Measurements from ENCODE around the gene NFIA.

Gene NFIA

DNA sequence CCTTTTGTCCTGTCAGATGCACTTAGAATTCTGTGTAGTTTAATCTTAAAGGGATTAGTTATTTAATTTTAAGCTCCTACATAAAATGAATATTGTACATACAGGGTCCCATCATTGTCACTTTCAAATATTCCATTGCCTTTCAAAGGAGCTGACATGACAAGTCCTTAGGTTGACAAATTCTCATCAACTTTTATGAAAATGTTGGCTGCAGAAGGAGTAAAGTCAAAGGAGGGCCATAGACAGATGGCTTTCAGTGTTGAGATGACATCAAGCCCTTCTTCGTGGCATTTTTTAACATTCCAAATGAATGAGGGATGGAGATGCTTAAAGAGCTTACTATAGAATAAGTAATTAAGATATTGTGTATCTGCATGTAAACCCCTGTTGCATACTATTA lies 15.4 kb downstream of the NFIA start:
- no peak for TF ChIP-seq TEAD4 (IDR thresholded peaks at IDR 0.05)
- TF ChIP-seq, protein P1, sequence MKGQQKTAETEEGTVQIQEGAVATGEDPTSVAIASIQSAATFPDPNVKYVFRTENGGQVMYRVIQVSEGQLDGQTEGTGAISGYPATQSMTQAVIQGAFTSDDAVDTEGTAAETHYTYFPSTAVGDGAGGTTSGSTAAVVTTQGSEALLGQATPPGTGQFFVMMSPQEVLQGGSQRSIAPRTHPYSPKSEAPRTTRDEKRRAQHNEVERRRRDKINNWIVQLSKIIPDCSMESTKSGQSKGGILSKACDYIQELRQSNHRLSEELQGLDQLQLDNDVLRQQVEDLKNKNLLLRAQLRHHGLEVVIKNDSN (IDR thresholded peaks at IDR 0.05), result no peak
- no peak for TF ChIP-seq YY1 (IDR thresholded peaks at IDR 0.05; ENCODE audit: low read depth)
- TF ChIP-seq CREB1 (IDR thresholded peaks at IDR 0.05; ENCODE audit: low read depth), result no peak
- TF ChIP-seq ZBTB7A (IDR thresholded peaks at IDR 0.05; ENCODE audit: low read depth), result no peak

DNA sequence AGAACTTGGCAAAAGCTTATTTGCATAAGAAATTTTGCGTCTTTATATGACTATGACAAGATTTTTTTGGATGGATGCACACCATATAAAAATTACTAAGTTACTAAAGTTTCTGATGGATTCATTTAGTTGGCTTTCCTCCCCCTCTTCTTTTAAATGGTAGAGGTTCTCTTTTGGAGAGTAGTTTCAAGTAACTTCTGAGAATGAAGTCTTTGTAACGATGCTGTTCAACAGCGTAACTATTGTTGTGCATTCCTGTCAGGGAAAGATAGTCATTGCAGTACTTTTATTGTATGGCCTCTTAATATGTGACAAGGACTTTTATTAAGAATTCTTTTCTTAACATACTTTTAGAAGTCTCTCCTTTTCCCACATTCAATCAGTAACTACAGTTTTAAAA lies 16.0 kb downstream of the NFIA start:
- TF ChIP-seq, protein P2, sequence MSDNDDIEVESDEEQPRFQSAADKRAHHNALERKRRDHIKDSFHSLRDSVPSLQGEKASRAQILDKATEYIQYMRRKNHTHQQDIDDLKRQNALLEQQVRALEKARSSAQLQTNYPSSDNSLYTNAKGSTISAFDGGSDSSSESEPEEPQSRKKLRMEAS (IDR thresholded peaks at IDR 0.05), result no peak
- TF ChIP-seq YY1 (IDR thresholded peaks at IDR 0.05; ENCODE audit: low read depth), result no peak
- TF ChIP-seq ZBTB7A (IDR thresholded peaks at IDR 0.05; ENCODE audit: low read depth), result no peak
- no peak for TF ChIP-seq CREB1 (IDR thresholded peaks at IDR 0.05; ENCODE audit: low read depth)
- TF ChIP-seq FOXM1 (IDR thresholded peaks at IDR 0.05; ENCODE audit: borderline replicate concordance, low read depth), result no peak
- TF ChIP-seq TAF1 (IDR thresholded peaks at IDR 0.05; ENCODE audit: low read depth), result no peak
- no peak for TF ChIP-seq EGR1 (IDR thresholded peaks at IDR 0.05)
- no peak for TF ChIP-seq EP300 (IDR thresholded peaks at IDR 0.05; ENCODE audit: borderline replicate concordance)
- no peak for TF ChIP-seq TEAD4 (IDR thresholded peaks at IDR 0.05)
- no peak for TF ChIP-seq RAD21 (IDR thresholded peaks at IDR 0.05; ENCODE audit: low read depth)
- no peak for TF ChIP-seq TCF12 (IDR thresholded peaks at IDR 0.05; ENCODE audit: low read depth)
- no peak for TF ChIP-seq CEBPB (IDR thresholded peaks at IDR 0.05)

DNA sequence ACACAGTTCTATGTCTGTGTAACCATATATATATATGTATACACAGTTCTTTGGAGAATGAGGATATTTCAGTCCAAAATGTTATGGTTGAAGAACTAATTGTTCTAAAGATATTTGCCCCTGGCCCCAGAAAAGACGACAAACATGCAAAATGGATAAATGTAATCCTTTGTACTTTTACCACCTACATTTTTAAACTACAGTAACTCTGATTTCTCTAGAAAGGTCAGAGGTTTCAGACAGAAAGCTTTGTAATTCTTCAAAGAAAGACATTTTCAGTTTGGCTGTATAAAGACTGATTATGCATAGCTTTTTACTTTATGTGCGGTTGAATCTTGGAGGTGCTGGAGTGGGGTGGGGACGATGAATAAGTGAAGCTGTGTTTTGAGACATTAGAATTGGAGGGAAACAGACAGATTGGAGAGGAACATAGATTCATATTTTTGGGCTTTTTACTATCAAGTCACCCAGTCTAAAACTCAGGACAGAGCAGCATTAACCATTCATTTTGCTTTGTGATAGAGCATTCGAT lies 16.6 kb downstream of the NFIA start:
- no peak for TF ChIP-seq CEBPB (IDR thresholded peaks at IDR 0.05)
- no peak for TF ChIP-seq ZBTB7A (IDR thresholded peaks at IDR 0.05; ENCODE audit: low read depth)
- TF ChIP-seq, protein P1 (IDR thresholded peaks at IDR 0.05), result no peak
- no peak for TF ChIP-seq FOXM1 (IDR thresholded peaks at IDR 0.05; ENCODE audit: borderline replicate concordance, low read depth)
- TF ChIP-seq RAD21 (IDR thresholded peaks at IDR 0.05; ENCODE audit: low read depth), result no peak
- TF ChIP-seq EGR1 (IDR thresholded peaks at IDR 0.05), result no peak
- TF ChIP-seq TEAD4 (IDR thresholded peaks at IDR 0.05), result no peak
- TF ChIP-seq YY1 (IDR thresholded peaks at IDR 0.05; ENCODE audit: low read depth), result no peak
- TF ChIP-seq NFIC (IDR thresholded peaks at IDR 0.05), result no peak
- TF ChIP-seq, protein P2 (IDR thresholded peaks at IDR 0.05), result no peak
- TF ChIP-seq EP300 (IDR thresholded peaks at IDR 0.05; ENCODE audit: borderline replicate concordance), result no peak
- TF ChIP-seq, protein P3, sequence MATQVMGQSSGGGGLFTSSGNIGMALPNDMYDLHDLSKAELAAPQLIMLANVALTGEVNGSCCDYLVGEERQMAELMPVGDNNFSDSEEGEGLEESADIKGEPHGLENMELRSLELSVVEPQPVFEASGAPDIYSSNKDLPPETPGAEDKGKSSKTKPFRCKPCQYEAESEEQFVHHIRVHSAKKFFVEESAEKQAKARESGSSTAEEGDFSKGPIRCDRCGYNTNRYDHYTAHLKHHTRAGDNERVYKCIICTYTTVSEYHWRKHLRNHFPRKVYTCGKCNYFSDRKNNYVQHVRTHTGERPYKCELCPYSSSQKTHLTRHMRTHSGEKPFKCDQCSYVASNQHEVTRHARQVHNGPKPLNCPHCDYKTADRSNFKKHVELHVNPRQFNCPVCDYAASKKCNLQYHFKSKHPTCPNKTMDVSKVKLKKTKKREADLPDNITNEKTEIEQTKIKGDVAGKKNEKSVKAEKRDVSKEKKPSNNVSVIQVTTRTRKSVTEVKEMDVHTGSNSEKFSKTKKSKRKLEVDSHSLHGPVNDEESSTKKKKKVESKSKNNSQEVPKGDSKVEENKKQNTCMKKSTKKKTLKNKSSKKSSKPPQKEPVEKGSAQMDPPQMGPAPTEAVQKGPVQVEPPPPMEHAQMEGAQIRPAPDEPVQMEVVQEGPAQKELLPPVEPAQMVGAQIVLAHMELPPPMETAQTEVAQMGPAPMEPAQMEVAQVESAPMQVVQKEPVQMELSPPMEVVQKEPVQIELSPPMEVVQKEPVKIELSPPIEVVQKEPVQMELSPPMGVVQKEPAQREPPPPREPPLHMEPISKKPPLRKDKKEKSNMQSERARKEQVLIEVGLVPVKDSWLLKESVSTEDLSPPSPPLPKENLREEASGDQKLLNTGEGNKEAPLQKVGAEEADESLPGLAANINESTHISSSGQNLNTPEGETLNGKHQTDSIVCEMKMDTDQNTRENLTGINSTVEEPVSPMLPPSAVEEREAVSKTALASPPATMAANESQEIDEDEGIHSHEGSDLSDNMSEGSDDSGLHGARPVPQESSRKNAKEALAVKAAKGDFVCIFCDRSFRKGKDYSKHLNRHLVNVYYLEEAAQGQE (IDR thresholded peaks at IDR 0.05; ENCODE audit: low read depth), result no peak
- TF ChIP-seq CREB1 (IDR thresholded peaks at IDR 0.05; ENCODE audit: low read depth), result no peak

DNA sequence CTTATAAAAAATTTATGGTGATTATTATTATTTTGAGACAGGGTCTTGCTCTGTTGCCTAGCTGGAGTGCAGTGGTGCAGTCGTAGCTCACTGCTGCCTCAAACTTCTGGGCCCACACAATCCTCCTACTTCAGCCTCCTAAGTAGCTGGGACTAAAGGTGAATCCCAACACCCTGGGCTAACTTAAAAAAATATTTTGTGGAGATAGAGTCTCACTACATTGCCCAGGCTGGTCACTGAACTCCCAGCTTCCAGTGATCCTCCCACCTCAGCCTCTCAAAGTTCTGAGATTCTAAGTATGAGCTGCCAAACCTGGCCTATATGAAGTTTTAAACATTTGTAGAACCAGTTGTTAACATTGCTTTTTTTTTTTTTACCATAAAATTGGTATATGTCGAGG lies 18.2 kb downstream of the NFIA start:
- no peak for TF ChIP-seq TCF12 (IDR thresholded peaks at IDR 0.05; ENCODE audit: low read depth)
- TF ChIP-seq EGR1 (IDR thresholded peaks at IDR 0.05), result no peak
- TF ChIP-seq TEAD4 (IDR thresholded peaks at IDR 0.05), result no peak
- no peak for TF ChIP-seq ZBTB7A (IDR thresholded peaks at IDR 0.05; ENCODE audit: low read depth)
- no peak for TF ChIP-seq CREB1 (IDR thresholded peaks at IDR 0.05; ENCODE audit: low read depth)
- no peak for TF ChIP-seq EP300 (IDR thresholded peaks at IDR 0.05; ENCODE audit: borderline replicate concordance)
- TF ChIP-seq FOXM1 (IDR thresholded peaks at IDR 0.05; ENCODE audit: borderline replicate concordance, low read depth), result no peak
- no peak for TF ChIP-seq CEBPB (IDR thresholded peaks at IDR 0.05)
- TF ChIP-seq TAF1 (IDR thresholded peaks at IDR 0.05; ENCODE audit: low read depth), result no peak
- no peak for TF ChIP-seq RAD21 (IDR thresholded peaks at IDR 0.05; ENCODE audit: low read depth)
- no peak for TF ChIP-seq NFIC (IDR thresholded peaks at IDR 0.05)
- TF ChIP-seq, protein P1 (IDR thresholded peaks at IDR 0.05), result no peak
- TF ChIP-seq YY1 (IDR thresholded peaks at IDR 0.05; ENCODE audit: low read depth), result no peak
- TF ChIP-seq, protein P2 (IDR thresholded peaks at IDR 0.05), result no peak
- TF ChIP-seq, protein P3 (IDR thresholded peaks at IDR 0.05; ENCODE audit: low read depth), result no peak

DNA sequence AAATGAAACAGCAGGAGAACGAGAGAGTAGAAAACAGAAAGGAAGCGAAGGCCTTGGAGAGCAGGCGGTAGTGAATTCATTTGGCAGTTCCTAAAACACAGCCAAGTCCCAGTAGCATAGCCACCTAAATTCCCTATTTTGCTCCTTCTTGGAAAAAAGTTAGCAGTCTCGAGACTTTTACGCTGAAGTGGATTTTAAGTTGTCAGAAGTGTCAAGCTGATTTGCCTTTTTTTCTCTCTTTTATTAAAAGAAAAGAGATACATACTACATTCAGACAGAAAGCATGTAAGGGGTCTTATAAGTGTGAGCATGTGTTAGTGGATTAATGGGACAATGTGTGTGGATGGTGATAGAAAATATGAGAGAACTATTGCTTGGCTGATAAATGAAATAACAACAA lies 19.2 kb downstream of the NFIA start:
- no peak for TF ChIP-seq TCF12 (IDR thresholded peaks at IDR 0.05; ENCODE audit: low read depth)
- TF ChIP-seq YY1 (IDR thresholded peaks at IDR 0.05; ENCODE audit: low read depth), result no peak
- TF ChIP-seq EP300 (IDR thresholded peaks at IDR 0.05; ENCODE audit: borderline replicate concordance), result no peak

Measured in Ishikawa (cell line).